PC-3 (cell line): Measurements from ENCODE around the gene SYT14. TPM values are rescaled to one million over a fixed set of nuclear protein-coding genes. Genes with fewer than 3 reads are reported as not detected.
"Not testable (repeated sequence)": the region's sequence is repeated elsewhere in the genome, so short reads cannot be mapped to it uniquely, and the experiment has no call there.

Source experiments
- ATAC-seq: fragments of 200-7000 bp; cut with Tn5 transposase; 2 replicates; pipeline ENCODE4 v1.9.1; 2020; ENCODE audit warnings: mild to moderate bottlenecking, moderate library complexity
- BruUV-seq: library from RNA; stranded (reverse); fragments of 400-500 nt; replicated peaks from 2 replicates; lab custom pipeline; 2021; lab: Mats Ljungman, UMichigan
- CTCF ChIA-PET: fragments of 300-600 bp; sonication (Branson Sonifier 250); formaldehyde crosslinking; loops from one replicate; lab custom pipeline; 2022; ENCODE audit warnings: antibody characterized with exemption; lab: Charles Lee
- POLR2A ChIA-PET: fragments of 300-600 bp; sonication (Branson Sonifier 250); formaldehyde crosslinking; loops from one replicate; lab custom pipeline; 2022; ENCODE audit warnings: antibody characterized with exemption; ENCODE audit not compliant: unreplicated experiment; lab: Charles Lee
- DNase-seq: peaks from one replicate; pipeline ENCODE4 v3.0.0-alpha.2; 2015
- H2AFZ ChIP-seq: fragments of 300-600 bp; sonication (generic); 2 replicates; pipeline ENCODE4 v1.6.0; 2016; ENCODE audit warnings: antibody characterized with exemption, low read length
- H3F3A ChIP-seq: fragments of 300-600 bp; sonication (generic); one replicate; pipeline ENCODE4 v1.6.0; 2017; ENCODE audit warnings: antibody characterized with exemption, low read length, control low read depth, mild to moderate bottlenecking; ENCODE audit not compliant: unreplicated experiment
- H3K27ac ChIP-seq: fragments of 300-600 bp; sonication (generic); 2 replicates; pipeline ENCODE4 v1.5.1; 2016; ENCODE audit warnings: mild to moderate bottlenecking, low read length
- H3K27me3 ChIP-seq: fragments of 300-600 bp; sonication (generic); 2 replicates; pipeline ENCODE4 v1.6.1; 2016; ENCODE audit warnings: low read length, mixed read lengths
- H3K36me3 ChIP-seq: fragments of 300-600 bp; sonication (generic); 2 replicates; pipeline ENCODE4 v1.6.1; 2016; ENCODE audit warnings: low read depth, mixed run types, low read length, mixed read lengths
- H3K4me1 ChIP-seq: fragments of 300-600 bp; sonication (generic); 2 replicates; pipeline ENCODE4 v1.5.1; 2016; ENCODE audit warnings: low read length; ENCODE audit not compliant: insufficient read depth
- H3K4me2 ChIP-seq: fragments of 300-600 bp; sonication (generic); 2 replicates; pipeline ENCODE4 v1.6.0; 2016; ENCODE audit warnings: low read length
- H3K4me3 ChIP-seq: fragments of 300-600 bp; sonication (generic); 2 replicates; pipeline ENCODE4 v1.5.1; 2016; ENCODE audit warnings: mild to moderate bottlenecking, low read length, mixed read lengths
- H3K79me2 ChIP-seq: fragments of 300-600 bp; sonication (generic); 2 replicates; pipeline ENCODE4 v1.6.1; 2017; ENCODE audit warnings: low read length, mixed read lengths
- H3K9ac ChIP-seq: fragments of 300-600 bp; sonication (generic); 2 replicates; pipeline ENCODE4 v1.6.0; 2016; ENCODE audit warnings: mild to moderate bottlenecking, low read length
- H3K9me2 ChIP-seq: fragments of 300-600 bp; sonication (generic); replicated peaks from 2 replicates; pipeline ENCODE4 v1.6.1; 2016; ENCODE audit warnings: mixed run types, low read length, mixed read lengths
- H3K9me3 ChIP-seq: fragments of 300-600 bp; sonication (generic); 2 replicates; pipeline ENCODE4 v1.6.1; 2016; ENCODE audit warnings: low read length, mixed read lengths
- H4K20me1 ChIP-seq: fragments of 300-600 bp; sonication (generic); 2 replicates; pipeline ENCODE4 v1.6.1; 2016; ENCODE audit warnings: low read length, mixed read lengths
- CTCF ChIP-seq: fragments of 300-600 bp; sonication (generic); conservative IDR thresholded peaks from 2 replicates; pipeline ENCODE4 v1.5.1; 2017; ENCODE audit warnings: antibody characterized with exemption, low read depth, mild to moderate bottlenecking, low read length
- EZH2 ChIP-seq: fragments of 300-600 bp; sonication (generic); IDR thresholded peaks from one replicate; pipeline ENCODE4 v1.6.1; 2017; ENCODE audit warnings: antibody characterized with exemption, mild to moderate bottlenecking, low read length; ENCODE audit not compliant: unreplicated experiment
- EZH2phosphoT487 ChIP-seq: fragments of 300-600 bp; sonication (generic); IDR thresholded peaks from 2 replicates; pipeline ENCODE4 v1.6.1; 2018; ENCODE audit warnings: mild to moderate bottlenecking, antibody characterized with exemption, low read length, borderline replicate concordance
- intact Hi-C: fragments of 100-400 bp; cut with micrococcal nuclease; formaldehyde crosslinking; loops from 2 replicates; pipeline ENCODE4 v1.9.0; 2023
- total RNA-seq: library from RNA; depleted of rRNA; stranded (reverse); fragments of >200 nt; gene quantifications from 2 replicates; pipeline ENCODE4 v1.2.3, GENCODE V29; 2014

Gene SYT14
- total RNA-seq, 1 experiment from 2014 or later, result 5.2 TPM

GRCh38 chr1:210185063-210185462 is 247.0 kb downstream of the SYT14 start:
- Histone ChIP-seq H3K9me2 (no peaks in the 10 kb centered on the region), H3K4me3 (no peak overlapping the region), H4K20me1 (no peaks in the 10 kb centered on the region), H2AFZ (no peak overlapping the region), H3K9ac (no peak overlapping the region), H3K4me1 (peaks cover 13% of the 10 kb centered on the region), H3K27ac (no peak overlapping the region), H3F3A (no peaks in the 10 kb centered on the region), H3K9me3 (no peaks in the 10 kb centered on the region), H3K4me2 (no peak overlapping the region), H3K36me3 (no peaks in the 10 kb centered on the region), H3K27me3 (no peaks in the 10 kb centered on the region), H3K79me2 (no peaks in the 10 kb centered on the region)
- no peak for DNase-seq
- ChIA-PET POLR2A (no interaction called here), CTCF (no interaction called here)
- BruUV-seq, result no TSS peak
- TF ChIP-seq EZH2 (no peak), EZH2phosphoT487 (no peak), CTCF (no peak)
- no peak for ATAC-seq
- intact Hi-C loops, result no loop called here

- H3K9ac ChIP-seq, BruUV-seq, H3K9me2 ChIP-seq, H3K36me3 ChIP-seq, H3K27ac ChIP-seq, H3K27me3 ChIP-seq, H3K4me3 ChIP-seq, H3K9me3 ChIP-seq, POLR2A ChIA-PET, H3K79me2 ChIP-seq, CTCF ChIA-PET, H4K20me1 ChIP-seq, H3F3A ChIP-seq: not testable (repeated sequence)
- DNase-seq (peak; percentile 89), ATAC-seq (peak; percentile 40)
- intact Hi-C loops, result loop anchor here (1.0 kb wide), 1 partner anchor 44 kb away; the partner anchor contains the start of gene SERTAD4
- Histone ChIP-seq H3K4me1 (peaks cover 13% of the 10 kb centered on the region), H2AFZ (peak overlapping the region; percentile 15; the same call in 1 of the 2 replicates), H3K4me2 (peak overlapping the region; percentile 69)
These were observed 250.0 kb downstream of the SYT14 start for GRCh38 chr1:210187849-210188606.

GRCh38 chr1:210189426-210189825 is 251.4 kb downstream of the SYT14 start:
- no peak for TF ChIP-seq CTCF
- no peak for TF ChIP-seq EZH2phosphoT487
- TF ChIP-seq EZH2, result no peak
- POLR2A ChIA-PET, result no interaction called here
- Histone ChIP-seq H3K79me2 (no peaks in the 10 kb centered on the region), H3K36me3 (no peaks in the 10 kb centered on the region), H3K27me3 (no peaks in the 10 kb centered on the region), H3K4me1 (peaks cover 13% of the 10 kb centered on the region), H3K9me2 (no peaks in the 10 kb centered on the region), H3K9me3 (no peaks in the 10 kb centered on the region), H3F3A (no peaks in the 10 kb centered on the region), H3K4me3 (no peak overlapping the region), H3K9ac (no peak overlapping the region), H3K27ac (no peak overlapping the region), H2AFZ (no peak overlapping the region), H4K20me1 (no peaks in the 10 kb centered on the region), H3K4me2 (no peak overlapping the region)
- BruUV-seq, result no TSS peak
- ATAC-seq (no peak), DNase-seq (no peak)
- CTCF ChIA-PET, result no interaction called here
- intact Hi-C loops, result no loop called here
